ENCODE results near the gene HBA1.
"Not testable (repeated sequence)": the region's sequence is repeated elsewhere in the genome, so short reads cannot be mapped to it uniquely, and the experiment has no call there.

The HBA1 gene

DNA sequence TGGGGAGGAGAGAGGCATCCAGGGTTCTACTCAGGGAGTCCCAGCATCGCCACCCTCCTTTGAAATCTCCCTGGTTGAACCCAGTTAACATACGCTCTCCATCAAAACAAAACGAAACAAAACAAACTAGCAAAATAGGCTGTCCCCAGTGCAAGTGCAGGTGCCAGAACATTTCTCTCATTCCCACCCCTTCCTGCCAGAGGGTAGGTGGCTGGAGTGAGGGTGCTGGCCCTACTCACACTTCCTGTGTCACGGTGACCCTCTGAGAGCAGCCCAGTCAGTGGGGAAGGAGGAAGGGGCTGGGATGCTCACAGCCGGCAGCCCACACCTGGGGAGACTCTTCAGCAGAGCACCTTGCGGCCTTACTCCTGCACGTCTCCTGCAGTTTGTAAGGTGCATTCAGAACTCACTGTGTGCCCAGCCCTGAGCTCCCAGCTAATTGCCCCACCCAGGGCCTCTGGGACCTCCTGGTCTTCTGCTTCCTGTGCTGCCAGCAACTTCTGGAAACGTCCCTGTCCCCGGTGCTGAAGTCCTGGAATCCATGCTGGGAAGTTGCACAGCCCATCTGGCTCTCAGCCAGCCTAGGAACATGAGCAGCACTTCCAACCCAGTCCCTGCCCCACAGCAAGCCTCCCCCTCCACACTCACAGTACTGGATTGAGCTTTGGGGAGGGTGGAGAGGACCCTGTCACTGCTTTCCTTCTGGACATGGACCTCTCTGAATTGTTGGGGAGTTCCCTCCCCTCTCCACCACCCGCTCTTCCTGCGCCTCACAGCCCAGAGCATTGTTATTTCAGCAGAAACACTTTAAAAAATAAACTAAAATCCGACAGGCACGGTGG lies 2.3 kb upstream of the HBA1 start:
- ATAC-seq, result peak; percentile 28

DNA sequence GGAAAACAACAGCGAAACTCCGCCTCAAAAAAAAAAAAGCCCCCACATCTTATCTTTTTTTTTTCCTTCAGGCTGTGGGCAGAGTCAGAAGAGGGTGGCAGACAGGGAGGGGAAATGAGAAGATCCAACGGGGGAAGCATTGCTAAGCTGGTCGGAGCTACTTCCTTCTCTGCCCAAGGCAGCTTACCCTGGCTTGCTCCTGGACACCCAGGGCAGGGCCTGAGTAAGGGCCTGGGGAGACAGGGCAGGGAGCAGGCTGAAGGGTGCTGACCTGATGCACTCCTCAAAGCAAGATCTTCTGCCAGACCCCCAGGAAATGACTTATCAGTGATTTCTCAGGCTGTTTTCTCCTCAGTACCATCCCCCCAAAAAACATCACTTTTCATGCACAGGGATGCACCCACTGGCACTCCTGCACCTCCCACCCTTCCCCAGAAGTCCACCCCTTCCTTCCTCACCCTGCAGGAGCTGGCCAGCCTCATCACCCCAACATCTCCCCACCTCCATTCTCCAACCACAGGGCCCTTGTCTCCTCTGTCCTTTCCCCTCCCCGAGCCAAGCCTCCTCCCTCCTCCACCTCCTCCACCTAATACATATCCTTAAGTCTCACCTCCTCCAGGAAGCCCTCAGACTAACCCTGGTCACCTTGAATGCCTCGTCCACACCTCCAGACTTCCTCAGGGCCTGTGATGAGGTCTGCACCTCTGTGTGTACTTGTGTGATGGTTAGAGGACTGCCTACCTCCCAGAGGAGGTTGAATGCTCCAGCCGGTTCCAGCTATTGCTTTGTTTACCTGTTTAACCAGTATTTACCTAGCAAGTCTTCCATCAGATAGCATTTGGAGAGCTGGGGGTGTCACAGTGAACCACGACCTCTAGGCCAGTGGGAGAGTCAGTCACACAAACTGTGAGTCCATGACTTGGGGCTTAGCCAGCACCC lies 1.2 kb upstream of the HBA1 start:
- no peak for ATAC-seq
- TF ChIP-seq TCF4 (CRISPR knock-in tag; IDR thresholded peaks at IDR 0.05; ENCODE audit: borderline replicate concordance) (no peak), SNAI2 (CRISPR knock-in tag; IDR thresholded peaks at IDR 0.05) (no peak), ZFP3 (CRISPR knock-in tag; IDR thresholded peaks at IDR 0.05) (no peak), GLIS3 (CRISPR knock-in tag; IDR thresholded peaks at IDR 0.05) (no peak), ESRRG (CRISPR knock-in tag; IDR thresholded peaks at IDR 0.05) (no peak), ARNTL (CRISPR knock-in tag; IDR thresholded peaks at IDR 0.05; ENCODE audit: borderline replicate concordance, low read depth) (no peak), ZNF8 (CRISPR knock-in tag; IDR thresholded peaks at IDR 0.05) (no peak), ZNF565 (CRISPR knock-in tag; conservative IDR thresholded peaks at IDR 0.05; ENCODE audit: low read depth) (no peak), TOX (CRISPR knock-in tag; IDR thresholded peaks at IDR 0.05; ENCODE audit: borderline replicate concordance) (no peak), PPARA (CRISPR knock-in tag; IDR thresholded peaks at IDR 0.05; ENCODE audit: borderline replicate concordance) (no peak), ZC3H10 (CRISPR knock-in tag; IDR thresholded peaks at IDR 0.05) (no peak), BACH2 (CRISPR knock-in tag; IDR thresholded peaks at IDR 0.05; ENCODE audit: borderline replicate concordance) (no peak), CSDC2 (CRISPR knock-in tag; IDR thresholded peaks at IDR 0.05) (no peak)
- TF ChIP-seq, protein P1, sequence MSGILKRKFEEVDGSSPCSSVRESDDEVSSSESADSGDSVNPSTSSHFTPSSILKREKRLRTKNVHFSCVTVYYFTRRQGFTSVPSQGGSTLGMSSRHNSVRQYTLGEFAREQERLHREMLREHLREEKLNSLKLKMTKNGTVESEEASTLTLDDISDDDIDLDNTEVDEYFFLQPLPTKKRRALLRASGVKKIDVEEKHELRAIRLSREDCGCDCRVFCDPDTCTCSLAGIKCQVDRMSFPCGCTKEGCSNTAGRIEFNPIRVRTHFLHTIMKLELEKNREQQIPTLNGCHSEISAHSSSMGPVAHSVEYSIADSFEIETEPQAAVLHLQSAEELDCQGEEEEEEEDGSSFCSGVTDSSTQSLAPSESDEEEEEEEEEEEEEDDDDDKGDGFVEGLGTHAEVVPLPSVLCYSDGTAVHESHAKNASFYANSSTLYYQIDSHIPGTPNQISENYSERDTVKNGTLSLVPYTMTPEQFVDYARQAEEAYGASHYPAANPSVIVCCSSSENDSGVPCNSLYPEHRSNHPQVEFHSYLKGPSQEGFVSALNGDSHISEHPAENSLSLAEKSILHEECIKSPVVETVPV (CRISPR knock-in tag; IDR thresholded peaks at IDR 0.05), result no peak
- TF ChIP-seq, protein P2, sequence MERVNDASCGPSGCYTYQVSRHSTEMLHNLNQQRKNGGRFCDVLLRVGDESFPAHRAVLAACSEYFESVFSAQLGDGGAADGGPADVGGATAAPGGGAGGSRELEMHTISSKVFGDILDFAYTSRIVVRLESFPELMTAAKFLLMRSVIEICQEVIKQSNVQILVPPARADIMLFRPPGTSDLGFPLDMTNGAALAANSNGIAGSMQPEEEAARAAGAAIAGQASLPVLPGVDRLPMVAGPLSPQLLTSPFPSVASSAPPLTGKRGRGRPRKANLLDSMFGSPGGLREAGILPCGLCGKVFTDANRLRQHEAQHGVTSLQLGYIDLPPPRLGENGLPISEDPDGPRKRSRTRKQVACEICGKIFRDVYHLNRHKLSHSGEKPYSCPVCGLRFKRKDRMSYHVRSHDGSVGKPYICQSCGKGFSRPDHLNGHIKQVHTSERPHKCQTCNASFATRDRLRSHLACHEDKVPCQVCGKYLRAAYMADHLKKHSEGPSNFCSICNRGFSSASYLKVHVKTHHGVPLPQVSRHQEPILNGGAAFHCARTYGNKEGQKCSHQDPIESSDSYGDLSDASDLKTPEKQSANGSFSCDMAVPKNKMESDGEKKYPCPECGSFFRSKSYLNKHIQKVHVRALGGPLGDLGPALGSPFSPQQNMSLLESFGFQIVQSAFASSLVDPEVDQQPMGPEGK (CRISPR knock-in tag; IDR thresholded peaks at IDR 0.05; ENCODE audit: borderline replicate concordance), result no peak
- TF ChIP-seq, protein P3, sequence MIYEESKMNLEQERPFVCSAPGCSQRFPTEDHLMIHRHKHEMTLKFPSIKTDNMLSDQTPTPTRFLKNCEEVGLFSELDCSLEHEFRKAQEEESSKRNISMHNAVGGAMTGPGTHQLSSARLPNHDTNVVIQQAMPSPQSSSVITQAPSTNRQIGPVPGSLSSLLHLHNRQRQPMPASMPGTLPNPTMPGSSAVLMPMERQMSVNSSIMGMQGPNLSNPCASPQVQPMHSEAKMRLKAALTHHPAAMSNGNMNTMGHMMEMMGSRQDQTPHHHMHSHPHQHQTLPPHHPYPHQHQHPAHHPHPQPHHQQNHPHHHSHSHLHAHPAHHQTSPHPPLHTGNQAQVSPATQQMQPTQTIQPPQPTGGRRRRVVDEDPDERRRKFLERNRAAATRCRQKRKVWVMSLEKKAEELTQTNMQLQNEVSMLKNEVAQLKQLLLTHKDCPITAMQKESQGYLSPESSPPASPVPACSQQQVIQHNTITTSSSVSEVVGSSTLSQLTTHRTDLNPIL (CRISPR knock-in tag; IDR thresholded peaks at IDR 0.05; ENCODE audit: low read depth), result no peak
- TF ChIP-seq, protein P4, sequence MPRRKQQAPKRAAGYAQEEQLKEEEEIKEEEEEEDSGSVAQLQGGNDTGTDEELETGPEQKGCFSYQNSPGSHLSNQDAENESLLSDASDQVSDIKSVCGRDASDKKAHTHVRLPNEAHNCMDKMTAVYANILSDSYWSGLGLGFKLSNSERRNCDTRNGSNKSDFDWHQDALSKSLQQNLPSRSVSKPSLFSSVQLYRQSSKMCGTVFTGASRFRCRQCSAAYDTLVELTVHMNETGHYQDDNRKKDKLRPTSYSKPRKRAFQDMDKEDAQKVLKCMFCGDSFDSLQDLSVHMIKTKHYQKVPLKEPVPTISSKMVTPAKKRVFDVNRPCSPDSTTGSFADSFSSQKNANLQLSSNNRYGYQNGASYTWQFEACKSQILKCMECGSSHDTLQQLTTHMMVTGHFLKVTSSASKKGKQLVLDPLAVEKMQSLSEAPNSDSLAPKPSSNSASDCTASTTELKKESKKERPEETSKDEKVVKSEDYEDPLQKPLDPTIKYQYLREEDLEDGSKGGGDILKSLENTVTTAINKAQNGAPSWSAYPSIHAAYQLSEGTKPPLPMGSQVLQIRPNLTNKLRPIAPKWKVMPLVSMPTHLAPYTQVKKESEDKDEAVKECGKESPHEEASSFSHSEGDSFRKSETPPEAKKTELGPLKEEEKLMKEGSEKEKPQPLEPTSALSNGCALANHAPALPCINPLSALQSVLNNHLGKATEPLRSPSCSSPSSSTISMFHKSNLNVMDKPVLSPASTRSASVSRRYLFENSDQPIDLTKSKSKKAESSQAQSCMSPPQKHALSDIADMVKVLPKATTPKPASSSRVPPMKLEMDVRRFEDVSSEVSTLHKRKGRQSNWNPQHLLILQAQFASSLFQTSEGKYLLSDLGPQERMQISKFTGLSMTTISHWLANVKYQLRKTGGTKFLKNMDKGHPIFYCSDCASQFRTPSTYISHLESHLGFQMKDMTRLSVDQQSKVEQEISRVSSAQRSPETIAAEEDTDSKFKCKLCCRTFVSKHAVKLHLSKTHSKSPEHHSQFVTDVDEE (CRISPR knock-in tag; IDR thresholded peaks at IDR 0.05), result no peak

DNA sequence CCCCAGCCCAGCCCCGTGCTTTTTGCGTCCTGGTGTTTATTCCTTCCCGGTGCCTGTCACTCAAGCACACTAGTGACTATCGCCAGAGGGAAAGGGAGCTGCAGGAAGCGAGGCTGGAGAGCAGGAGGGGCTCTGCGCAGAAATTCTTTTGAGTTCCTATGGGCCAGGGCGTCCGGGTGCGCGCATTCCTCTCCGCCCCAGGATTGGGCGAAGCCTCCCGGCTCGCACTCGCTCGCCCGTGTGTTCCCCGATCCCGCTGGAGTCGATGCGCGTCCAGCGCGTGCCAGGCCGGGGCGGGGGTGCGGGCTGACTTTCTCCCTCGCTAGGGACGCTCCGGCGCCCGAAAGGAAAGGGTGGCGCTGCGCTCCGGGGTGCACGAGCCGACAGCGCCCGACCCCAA lies 474 bp upstream of the HBA1 start:
- ATAC-seq, result not testable (repeated sequence)

DNA sequence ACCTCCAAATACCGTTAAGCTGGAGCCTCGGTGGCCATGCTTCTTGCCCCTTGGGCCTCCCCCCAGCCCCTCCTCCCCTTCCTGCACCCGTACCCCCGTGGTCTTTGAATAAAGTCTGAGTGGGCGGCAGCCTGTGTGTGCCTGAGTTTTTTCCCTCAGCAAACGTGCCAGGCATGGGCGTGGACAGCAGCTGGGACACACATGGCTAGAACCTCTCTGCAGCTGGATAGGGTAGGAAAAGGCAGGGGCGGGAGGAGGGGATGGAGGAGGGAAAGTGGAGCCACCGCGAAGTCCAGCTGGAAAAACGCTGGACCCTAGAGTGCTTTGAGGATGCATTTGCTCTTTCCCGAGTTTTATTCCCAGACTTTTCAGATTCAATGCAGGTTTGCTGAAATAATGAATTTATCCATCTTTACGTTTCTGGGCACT lies 928 bp downstream of the HBA1 start:
- ATAC-seq, result no peak
- TF ChIP-seq, protein P2 (CRISPR knock-in tag; IDR thresholded peaks at IDR 0.05; ENCODE audit: borderline replicate concordance), result no peak
- TF ChIP-seq OSR1 (CRISPR knock-in tag; IDR thresholded peaks at IDR 0.05), result no peak
- TF ChIP-seq CSDC2 (CRISPR knock-in tag; IDR thresholded peaks at IDR 0.05), result no peak
- no peak for TF ChIP-seq ESRRG (CRISPR knock-in tag; IDR thresholded peaks at IDR 0.05)
- TF ChIP-seq SNAI2 (CRISPR knock-in tag; IDR thresholded peaks at IDR 0.05), result no peak
- TF ChIP-seq, protein P1 (CRISPR knock-in tag; IDR thresholded peaks at IDR 0.05), result no peak
- no peak for TF ChIP-seq ZNF70 (CRISPR knock-in tag; IDR thresholded peaks at IDR 0.05)
- no peak for TF ChIP-seq ZNF8 (CRISPR knock-in tag; IDR thresholded peaks at IDR 0.05)
- no peak for TF ChIP-seq ZFP30 (CRISPR knock-in tag; IDR thresholded peaks at IDR 0.05)
- no peak for TF ChIP-seq GLIS3 (CRISPR knock-in tag; IDR thresholded peaks at IDR 0.05)
- TF ChIP-seq TOX (CRISPR knock-in tag; IDR thresholded peaks at IDR 0.05; ENCODE audit: borderline replicate concordance), result no peak
